Muscle layer of duodenum (tissue), 2 donors: Measurements from ENCODE around the gene NDUFV1.
"Not testable (repeated sequence)": the region's sequence is repeated elsewhere in the genome, so short reads cannot be mapped to it uniquely, and the experiment has no call there.

Experiments
- H3K27ac ChIP-seq: one replicate; pipeline ENCODE4 v1.7.0; 2013; ENCODE audit warnings: mild to moderate bottlenecking, low read length
- H3K27me3 ChIP-seq: one replicate; pipeline ENCODE4 v1.7.0; 2013; ENCODE audit warnings: low read depth, mild to moderate bottlenecking, control low read depth, low read length
- H3K36me3 ChIP-seq, 2 donors: one replicate each; pipeline ENCODE4 v1.7.0; 2013; ENCODE audit warnings: low read length in 2 of 2, control low read depth in 1 of 2, mild to moderate bottlenecking in 1 of 2; ENCODE audit not compliant: insufficient read depth in 2 of 2, control insufficient read depth in 1 of 2
- H3K4me1 ChIP-seq, 2 donors: one replicate each; pipeline ENCODE4 v1.7.0; 2013; ENCODE audit warnings: low read length in 2 of 2, mild to moderate bottlenecking in 2 of 2, control low read depth in 1 of 2, moderate library complexity in 1 of 2; ENCODE audit not compliant: insufficient read depth in 2 of 2, control insufficient read depth in 1 of 2
- H3K4me3 ChIP-seq, 2 donors: one replicate each; pipeline ENCODE4 v1.7.0; 2013; ENCODE audit warnings: low read length in 2 of 2, low read depth in 1 of 2, mild to moderate bottlenecking in 1 of 2
- H3K9me3 ChIP-seq, 2 donors: one replicate each; pipeline ENCODE4 v1.7.0; 2013; ENCODE audit warnings: low read length in 2 of 2, control low read depth in 1 of 2, mild to moderate bottlenecking in 1 of 2; ENCODE audit not compliant: control insufficient read depth in 1 of 2
- donor health status: healthy.

Gene NDUFV1

GRCh38 chr11:67606492-67607295 lies at the start of gene NDUFV1:
NDUFV1 (plus strand) TSS chr11:67606936; CDS start chr11:67607005, 69 bp downstream.
- Histone ChIP-seq H3K27me3 (no peaks in the 10 kb centered on the region), H3K36me3 (peaks cover 18 to 31% of the 10 kb centered on the region in 2 donors), H3K4me1 (peaks cover 6 to 20% of the 10 kb centered on the region in 2 donors), H3K9me3 (no peaks in the 10 kb centered on the region), H3K27ac (peak within 1 kb of the TSS; percentile 84), H3K4me3 (peak within 1 kb of the TSS; percentile 93 to 98)

- Histone ChIP-seq H3K9me3 (no peaks in the 10 kb centered on the region), H3K27me3 (peaks cover 6% of the 10 kb centered on the region), H3K36me3 (no peaks in the 10 kb centered on the region), H3K4me1 (peaks cover 0 to 5% of the 10 kb centered on the region in 2 donors), H3K27ac (peak overlapping the region; percentile 60), H3K4me3 (peak overlapping the region in 1 of 2 donors; percentile 33)
Observed at GRCh38 chr11:67558084-67558772, 48.5 kb upstream of the NDUFV1 start.

- Histone ChIP-seq H3K9me3 (no peaks in the 10 kb centered on the region), H3K27me3 (peaks cover 6% of the 10 kb centered on the region), H3K36me3 (no peaks in the 10 kb centered on the region), H3K4me3 (no peak overlapping the region), H3K27ac (no peak overlapping the region), H3K4me1 (peaks cover 0 to 5% of the 10 kb centered on the region in 2 donors)
Observed at GRCh38 chr11:67561971-67562619, 44.6 kb upstream of the NDUFV1 start.

GRCh38 chr11:67562963-67563704 lies 43.6 kb upstream of the NDUFV1 start:
- H3K4me3 ChIP-seq = no peak overlapping the region
- no peaks in the 10 kb centered on the region for H3K36me3 ChIP-seq
- H3K27ac ChIP-seq = peak overlapping the region; percentile 39
- H3K9me3 ChIP-seq = no peaks in the 10 kb centered on the region
- H3K4me1 ChIP-seq = peaks cover 0 to 5% of the 10 kb centered on the region in 2 donors
- H3K27me3 ChIP-seq = peaks cover 5% of the 10 kb centered on the region

GRCh38 chr11:67563705-67564114 lies 43.0 kb upstream of the NDUFV1 start:
- not testable (repeated sequence) for H3K4me3 ChIP-seq, H3K36me3 ChIP-seq, H3K4me1 ChIP-seq, H3K27me3 ChIP-seq, H3K9me3 ChIP-seq
- peak overlapping the region; percentile 39 for H3K27ac ChIP-seq

- Histone ChIP-seq H3K27ac (no peak overlapping the region), H3K27me3 (no peaks in the 10 kb centered on the region), H3K4me3 (no peak overlapping the region), H3K9me3 (no peaks in the 10 kb centered on the region), H3K4me1 (peaks cover 0 to 5% of the 10 kb centered on the region in 2 donors), H3K36me3 (no peaks in the 10 kb centered on the region)
Observed at GRCh38 chr11:67564230-67564629, 42.5 kb upstream of the NDUFV1 start.

GRCh38 chr11:67571443-67571842 lies 35.3 kb upstream of the NDUFV1 start:
- no peak overlapping the region for H3K27ac ChIP-seq
- H3K4me1 ChIP-seq = no peaks in the 10 kb centered on the region
- no peaks in the 10 kb centered on the region for H3K27me3 ChIP-seq
- no peaks in the 10 kb centered on the region for H3K36me3 ChIP-seq
- no peak overlapping the region for H3K4me3 ChIP-seq
- no peaks in the 10 kb centered on the region for H3K9me3 ChIP-seq

- no peak overlapping the region for H3K27ac ChIP-seq
- H3K4me3 ChIP-seq = no peak overlapping the region
- no peaks in the 10 kb centered on the region for H3K36me3 ChIP-seq
- no peaks in the 10 kb centered on the region for H3K4me1 ChIP-seq
- H3K27me3 ChIP-seq = no peaks in the 10 kb centered on the region
- no peaks in the 10 kb centered on the region for H3K9me3 ChIP-seq
Observed at GRCh38 chr11:67572305-67572704, 34.4 kb upstream of the NDUFV1 start.

- Histone ChIP-seq H3K27ac (no peak overlapping the region), H3K9me3 (no peaks in the 10 kb centered on the region), H3K36me3 (no peaks in the 10 kb centered on the region), H3K27me3 (no peaks in the 10 kb centered on the region), H3K4me3 (no peak overlapping the region), H3K4me1 (no peaks in the 10 kb centered on the region)
Observed at GRCh38 chr11:67572747-67573419, 33.9 kb upstream of the NDUFV1 start.

GRCh38 chr11:67574938-67575337 lies 31.8 kb upstream of the NDUFV1 start:
- Histone ChIP-seq H3K4me1 (no peaks in the 10 kb centered on the region), H3K36me3 (no peaks in the 10 kb centered on the region), H3K9me3 (no peaks in the 10 kb centered on the region), H3K4me3 (no peak overlapping the region), H3K27me3 (no peaks in the 10 kb centered on the region), H3K27ac (no peak overlapping the region)
